ENCODE measurements around the gene ZFAND3. TPM values are rescaled to one million over a fixed set of nuclear protein-coding genes. Genes with fewer than 3 reads are reported as not detected.

ZFAND3 gene
- total RNA-seq, 1 donor from 2014 or later = 131 TPM

- Histone ChIP-seq H3K9me3 (ENCODE audit: insufficient read depth, low read depth, low read length) (no peaks in the 10 kb centered on the region), H3K4me3 (ENCODE audit: insufficient read depth, low read depth, low read length) (no peak overlapping the region), H3K79me2 (ENCODE audit: insufficient read depth, low read length) (no peaks in the 10 kb centered on the region), H3K9ac (ENCODE audit: low read length) (no peak overlapping the region), H3K27me3 (ENCODE audit: insufficient read depth, low read length) (no peaks in the 10 kb centered on the region), H2AFZ (ENCODE audit: low read depth, low read length) (no peak overlapping the region), H4K20me1 (ENCODE audit: insufficient read depth, low read length) (peaks cover 16% of the 10 kb centered on the region), H3K4me2 (ENCODE audit: low read length) (no peak overlapping the region), H3K36me3 (ENCODE audit: insufficient read depth, low read length) (no peaks in the 10 kb centered on the region), H3K27ac (ENCODE audit: low read depth, low read length) (no peak overlapping the region), H3K4me1 (ENCODE audit: insufficient read depth, low read length) (no peaks in the 10 kb centered on the region)
- peak overlapping the region; percentile 84 for H3K27ac Mint-ChIP-seq (ENCODE audit: unreplicated experiment)
- DNase-seq (ENCODE audit: low read depth) (no peak), FAIRE-seq (no peak)
- peaks cover 6% of the 10 kb centered on the region for H3K36me3 Mint-ChIP-seq (ENCODE audit: low read depth, unreplicated experiment)
- H3K9me3 Mint-ChIP-seq (ENCODE audit: unreplicated experiment) = peaks cover 3% of the 10 kb centered on the region
- no peak overlapping the region for H3K4me3 Mint-ChIP-seq (ENCODE audit: unreplicated experiment)
- H3K27me3 Mint-ChIP-seq (ENCODE audit: low read depth, unreplicated experiment) = no peaks in the 10 kb centered on the region
- TF ChIP-seq EZH2 (IDR thresholded peaks at IDR 0.05; ENCODE audit: insufficient read depth, low read length) (no peak), CTCF (IDR thresholded peaks at IDR 0.05; ENCODE audit: insufficient read depth, low read depth, low read length) (no peak)
- H3K4me1 Mint-ChIP-seq (ENCODE audit: low read depth, unreplicated experiment) = peaks cover 3% of the 10 kb centered on the region
Observed at GRCh38 chr6:38161754-38162492, 342.4 kb downstream of the ZFAND3 start.

GRCh38 chr6:38162493-38163185, 343.1 kb downstream of the ZFAND3 start:
- H3K9me3 Mint-ChIP-seq (ENCODE audit: unreplicated experiment) = peaks cover 3% of the 10 kb centered on the region
- Histone ChIP-seq H3K4me1 (ENCODE audit: insufficient read depth, low read length) (no peaks in the 10 kb centered on the region), H2AFZ (ENCODE audit: low read depth, low read length) (no peak overlapping the region), H3K4me3 (ENCODE audit: insufficient read depth, low read depth, low read length) (no peak overlapping the region), H3K9me3 (ENCODE audit: insufficient read depth, low read depth, low read length) (no peaks in the 10 kb centered on the region), H3K27ac (ENCODE audit: low read depth, low read length) (no peak overlapping the region), H4K20me1 (ENCODE audit: insufficient read depth, low read length) (peaks cover 11% of the 10 kb centered on the region), H3K4me2 (ENCODE audit: low read length) (no peak overlapping the region), H3K36me3 (ENCODE audit: insufficient read depth, low read length) (no peaks in the 10 kb centered on the region), H3K79me2 (ENCODE audit: insufficient read depth, low read length) (no peaks in the 10 kb centered on the region), H3K27me3 (ENCODE audit: insufficient read depth, low read length) (no peaks in the 10 kb centered on the region), H3K9ac (ENCODE audit: low read length) (no peak overlapping the region)
- no peaks in the 10 kb centered on the region for H3K27me3 Mint-ChIP-seq (ENCODE audit: low read depth, unreplicated experiment)
- DNase-seq (ENCODE audit: low read depth) (no peak), FAIRE-seq (no peak)
- H3K4me1 Mint-ChIP-seq (ENCODE audit: low read depth, unreplicated experiment) = peaks cover 3% of the 10 kb centered on the region
- no peak overlapping the region for H3K27ac Mint-ChIP-seq (ENCODE audit: unreplicated experiment)
- no peak overlapping the region for H3K4me3 Mint-ChIP-seq (ENCODE audit: unreplicated experiment)
- H3K36me3 Mint-ChIP-seq (ENCODE audit: low read depth, unreplicated experiment) = peaks cover 6% of the 10 kb centered on the region
- TF ChIP-seq EZH2 (IDR thresholded peaks at IDR 0.05; ENCODE audit: insufficient read depth, low read length) (no peak), CTCF (IDR thresholded peaks at IDR 0.05; ENCODE audit: insufficient read depth, low read depth, low read length) (no peak)

Measured in astrocyte (in vitro differentiated cells and primary cell).